Endothelial cell of umbilical vein (primary cell): Measurements from ENCODE around the gene EMP3. TPM values are rescaled to one million over a fixed set of nuclear protein-coding genes. Genes with fewer than 3 reads are reported as not detected.

Source experiments
- BruUV-seq: library from RNA; stranded (reverse); fragments of 400-500 nt; replicated peaks from 2 replicates; lab custom pipeline; 2021; lab: Mats Ljungman, UMichigan
- CTCF ChIA-PET: fragments of 300-600, 350-600 bp; sonication (Branson Sonifier 250); formaldehyde crosslinking; loops from one replicate; lab custom pipeline; 2021; ENCODE audit warnings: antibody characterized with exemption, inconsistent platforms; lab: Charles Lee
- POLR2A ChIA-PET: fragments of 300-600, 350-600 bp; sonication (Branson Sonifier 250); formaldehyde crosslinking; loops from one replicate; lab custom pipeline; 2021; ENCODE audit warnings: antibody characterized with exemption, inconsistent platforms; lab: Charles Lee
- DNase-seq: peaks from one replicate; pipeline ENCODE4 v3.0.0-alpha.2; 2011; ENCODE audit warnings: low read depth, low spot score
- FAIRE-seq: peaks from 2 replicates; lab custom pipeline; 2011; peaks lifted over from hg19 to GRCh38; lab: Jason Lieb, UNC
- H2AFZ ChIP-seq: 2 replicates; pipeline ENCODE4 v1.6.0; 2012; ENCODE audit warnings: low read depth, low read length, control low read depth, inconsistent platforms
- H3K27ac ChIP-seq: 2 replicates; pipeline ENCODE4 v1.5.1; 2011; ENCODE audit warnings: low read depth, mild to moderate bottlenecking, control low read depth, low read length, moderate library complexity; ENCODE audit not compliant: insufficient read depth
- H3K27me3 ChIP-seq, 2 experiments: 2 replicates each; pipeline versions ENCODE4 v1.6.0 to v1.6.1; 2011; ENCODE audit warnings: low read length in 2 of 2, mixed read lengths in 1 of 2; ENCODE audit not compliant: control insufficient read depth in 2 of 2, insufficient read depth in 2 of 2
- H3K36me3 ChIP-seq, 2 experiments: 2 replicates in 1 of 2; 3 replicates in 1 of 2; pipeline ENCODE4 v1.5.1; 2011; ENCODE audit warnings: low read length in 2 of 2, mild to moderate bottlenecking in 1 of 2, moderate library complexity in 1 of 2; ENCODE audit not compliant: control insufficient read depth in 2 of 2, insufficient read depth in 2 of 2; ENCODE audit errors: extremely low read depth in 1 of 2
- H3K4me1 ChIP-seq: 3 replicates; pipeline ENCODE4 v1.5.1; 2011; ENCODE audit warnings: mild to moderate bottlenecking, low read length; ENCODE audit not compliant: control insufficient read depth, insufficient read depth; ENCODE audit errors: extremely low read depth
- H3K4me2 ChIP-seq: 2 replicates; pipeline ENCODE4 v1.6.1; 2011; ENCODE audit warnings: low read length, control low read depth, mixed read lengths; ENCODE audit not compliant: insufficient read depth
- H3K4me3 ChIP-seq, 3 experiments: fragments of 200-600 bp in 1 of 3; sonication (generic), shearing (Covaris generic) in 1 of 3; replicated peaks in 1 of 3; 2 replicates each; pipeline ENCODE4 v1.5.1; 2011 to 2016; ENCODE audit warnings: control low read depth in 3 of 3, low read length in 3 of 3, mild to moderate bottlenecking in 2 of 3, inconsistent platforms in 1 of 3, low read depth in 1 of 3, moderate library complexity in 1 of 3; ENCODE audit not compliant: insufficient read depth in 1 of 3
- H3K79me2 ChIP-seq: 2 replicates; pipeline ENCODE4 v1.6.0; 2012; ENCODE audit warnings: low read length, inconsistent platforms; ENCODE audit not compliant: control insufficient read depth, insufficient read depth
- H3K9ac ChIP-seq: replicated peaks from 2 replicates; pipeline ENCODE3; 2011; ENCODE audit warnings: low read length, control low read depth; ENCODE audit not compliant: insufficient read depth; ENCODE audit errors: extremely low read depth
- H3K9me1 ChIP-seq: replicated peaks from 3 replicates; pipeline ENCODE4 v1.6.0; 2011; ENCODE audit warnings: mild to moderate bottlenecking, low read length; ENCODE audit not compliant: control insufficient read depth, insufficient read depth; ENCODE audit errors: extremely low read depth
- H3K9me3 ChIP-seq: replicated peaks from 2 replicates; pipeline ENCODE4 v1.5.1; 2012; ENCODE audit warnings: low read length, inconsistent platforms; ENCODE audit not compliant: control insufficient read depth, insufficient read depth
- H4K20me1 ChIP-seq: replicated peaks from 2 replicates; pipeline ENCODE3; 2011; ENCODE audit warnings: mild to moderate bottlenecking, low read length; ENCODE audit not compliant: control insufficient read depth, insufficient read depth; ENCODE audit errors: extremely low read depth
- EZH2 ChIP-seq: IDR thresholded peaks from 2 replicates; pipeline ENCODE4 v1.6.1; 2012; ENCODE audit warnings: borderline replicate concordance, low read depth, mild to moderate bottlenecking, moderate library complexity, low read length, inconsistent platforms; ENCODE audit not compliant: severe bottlenecking
- FOS ChIP-seq: IDR thresholded peaks from 2 replicates; pipeline ENCODE4 v1.6.1; 2011; ENCODE audit warnings: mild to moderate bottlenecking, low read length, moderate library complexity, borderline replicate concordance; ENCODE audit not compliant: insufficient read depth
- GATA2 ChIP-seq: IDR thresholded peaks from 2 replicates; pipeline ENCODE4 v1.7.0; 2011; ENCODE audit warnings: low read depth, mild to moderate bottlenecking, moderate library complexity, mixed read lengths, low read length; ENCODE audit not compliant: insufficient read length, insufficient read depth
- JUN ChIP-seq: IDR thresholded peaks from 2 replicates; pipeline ENCODE4 v1.6.1; 2011; ENCODE audit warnings: borderline replicate concordance, low read depth; ENCODE audit not compliant: insufficient read length, insufficient read depth
- MYC ChIP-seq: IDR thresholded peaks from one replicate; pipeline ENCODE4 v1.6.1; 2011; ENCODE audit warnings: mild to moderate bottlenecking, low read depth, low read length
- POLR2A ChIP-seq: IDR thresholded peaks from 2 replicates; pipeline ENCODE4 v1.6.1; 2012; ENCODE audit warnings: low read depth, mild to moderate bottlenecking, control low read depth, low read length
- POLR2AphosphoS5 ChIP-seq: IDR thresholded peaks from 2 replicates; pipeline ENCODE4 v1.6.1; 2012; ENCODE audit warnings: low read depth, mild to moderate bottlenecking, control low read depth, low read length, moderate library complexity; ENCODE audit not compliant: insufficient read depth
- dilution Hi-C: fragments of 300-500 bp; cut with MboI; formaldehyde crosslinking; loops from one replicate; pipeline ENCODE4 v1.15.0; 2019; ENCODE audit warnings: low sequenced_read_pairs; ENCODE audit not compliant: extremely low pct_ligation_motif_present
- intact Hi-C: fragments of 100-400 bp; cut with micrococcal nuclease; formaldehyde crosslinking; loops from one replicate; pipeline ENCODE4 v1.10.0; 2022
- polyA plus RNA-seq, 4 experiments: library from polyadenylated mRNA; depleted of rRNA in 3 of 4; stranded (reverse) in 3 of 4; unstranded in 1 of 4; fragments of >200 nt; gene quantifications; 2 replicates each; pipeline versions ENCODE4 v1.2.1 to v1.2.3, GENCODE V29; 2011 to 2012; ENCODE audit warnings: missing spikeins in 1 of 4
- total RNA-seq: library from RNA; stranded (reverse); gene quantifications from 2 replicates; pipeline ENCODE4 v1.2.3, GENCODE V29; 2021
- TF ChIP-seq, protein P1 (sequence below): IDR thresholded peaks from 2 replicates; pipeline ENCODE4 v1.6.1; 2011; ENCODE audit not compliant: insufficient read depth, insufficient read length
- TF ChIP-seq, protein P2 (sequence below), 2 donors: IDR thresholded peaks; 1 replicate in 1 of 2; 2 replicates in 1 of 2; pipeline ENCODE4 v1.5.1; 2011; ENCODE audit warnings: low read length in 2 of 2, mild to moderate bottlenecking in 2 of 2, moderate library complexity in 2 of 2, control low read depth in 1 of 2, inconsistent platforms in 1 of 2, low read depth in 1 of 2; ENCODE audit not compliant: insufficient read depth in 1 of 2; ENCODE audit errors: extremely low read depth in 1 of 2

Gene EMP3
- total and polyA plus RNA-seq, 2 donors (not counting 3 experiments of a cell fraction or from before 2014, with no cell fraction given), result 127 to 406 TPM

DNA sequence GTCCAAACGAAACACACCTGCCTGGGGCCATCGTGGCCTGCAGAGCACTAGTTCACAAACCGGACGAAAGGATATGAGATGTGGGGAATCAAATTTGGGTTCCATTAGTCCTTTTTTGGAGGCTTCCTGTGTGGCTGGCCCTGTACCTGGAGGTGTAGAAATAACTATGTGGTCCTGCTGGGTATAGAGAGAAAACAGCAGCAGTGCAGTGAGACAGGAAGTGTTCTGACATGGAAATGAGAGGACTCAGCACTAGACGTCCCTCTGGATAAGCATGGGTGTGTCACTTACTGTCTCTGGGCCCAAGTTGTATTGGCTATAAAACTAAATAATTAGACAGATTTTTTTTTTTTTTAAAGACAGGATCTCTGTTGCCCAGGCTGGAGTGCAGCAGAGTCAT, 53.7 kb downstream of the EMP3 start:
- H3K9ac ChIP-seq, result no peak overlapping the region
- intact Hi-C loops, result no loop called here
- dilution Hi-C loops, result no loop called here
- no TSS peak for BruUV-seq
- H3K4me3 ChIP-seq, result no peak overlapping the region
- ChIA-PET POLR2A (no interaction called here), CTCF (interaction anchor here (0.7 to 2.7 kb wide), 2 partner anchors 12 to 63 kb away, joined by 3 to 12 read pairs; partner anchors contain the start of gene KDELR1)
- TF ChIP-seq, protein P1, sequence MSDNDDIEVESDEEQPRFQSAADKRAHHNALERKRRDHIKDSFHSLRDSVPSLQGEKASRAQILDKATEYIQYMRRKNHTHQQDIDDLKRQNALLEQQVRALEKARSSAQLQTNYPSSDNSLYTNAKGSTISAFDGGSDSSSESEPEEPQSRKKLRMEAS, result no peak
- no peak for TF ChIP-seq FOS
- TF ChIP-seq JUN, result no peak
- TF ChIP-seq POLR2AphosphoS5, result no peak
- no peak for TF ChIP-seq EZH2
- TF ChIP-seq GATA2, result no peak
- no peak for TF ChIP-seq POLR2A
- TF ChIP-seq, protein P2, sequence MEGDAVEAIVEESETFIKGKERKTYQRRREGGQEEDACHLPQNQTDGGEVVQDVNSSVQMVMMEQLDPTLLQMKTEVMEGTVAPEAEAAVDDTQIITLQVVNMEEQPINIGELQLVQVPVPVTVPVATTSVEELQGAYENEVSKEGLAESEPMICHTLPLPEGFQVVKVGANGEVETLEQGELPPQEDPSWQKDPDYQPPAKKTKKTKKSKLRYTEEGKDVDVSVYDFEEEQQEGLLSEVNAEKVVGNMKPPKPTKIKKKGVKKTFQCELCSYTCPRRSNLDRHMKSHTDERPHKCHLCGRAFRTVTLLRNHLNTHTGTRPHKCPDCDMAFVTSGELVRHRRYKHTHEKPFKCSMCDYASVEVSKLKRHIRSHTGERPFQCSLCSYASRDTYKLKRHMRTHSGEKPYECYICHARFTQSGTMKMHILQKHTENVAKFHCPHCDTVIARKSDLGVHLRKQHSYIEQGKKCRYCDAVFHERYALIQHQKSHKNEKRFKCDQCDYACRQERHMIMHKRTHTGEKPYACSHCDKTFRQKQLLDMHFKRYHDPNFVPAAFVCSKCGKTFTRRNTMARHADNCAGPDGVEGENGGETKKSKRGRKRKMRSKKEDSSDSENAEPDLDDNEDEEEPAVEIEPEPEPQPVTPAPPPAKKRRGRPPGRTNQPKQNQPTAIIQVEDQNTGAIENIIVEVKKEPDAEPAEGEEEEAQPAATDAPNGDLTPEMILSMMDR (IDR thresholded peaks at IDR 0.05; ENCODE audit: extremely low read depth in 1 of 2, insufficient read depth in 1 of 2, low read depth in 1 of 2, low read length in 2 of 2), result no peak
- TF ChIP-seq MYC, result no peak
- H3K27me3 ChIP-seq, result no peaks in the 10 kb centered on the region
- no peak overlapping the region for H2AFZ ChIP-seq
- no peaks in the 10 kb centered on the region for H4K20me1 ChIP-seq
- H3K4me2 ChIP-seq, result no peak overlapping the region
- FAIRE-seq (no peak), DNase-seq (no peak)
- no peaks in the 10 kb centered on the region for H3K4me1 ChIP-seq
- H3K79me2 ChIP-seq, result no peaks in the 10 kb centered on the region
- H3K36me3 ChIP-seq, result peaks cover 10 to 12% of the 10 kb centered on the region in 2 experiments
- H3K9me3 ChIP-seq, result no peaks in the 10 kb centered on the region
- H3K27ac ChIP-seq, result no peak overlapping the region
- no peaks in the 10 kb centered on the region for H3K9me1 ChIP-seq

Other genes starting within 250 kb of the EMP3 start
- 32.6 and 63.4 TPM in 2 replicates for gene PLA2G4C, start 214.7 kb upstream of the EMP3 start, total RNA-seq
- 53.1 and 84.3 TPM in 2 replicates for gene PLA2G4C, start 214.7 kb upstream of the EMP3 start, polyA plus RNA-seq
- gene LIG1, start 155.2 kb upstream of the EMP3 start, total RNA-seq, result 94.7 and 100 TPM in 2 replicates
- gene LIG1, start 155.2 kb upstream of the EMP3 start, polyA plus RNA-seq, result 64.0 and 68.2 TPM in 2 replicates
- 7.4 and 8.6 TPM in 2 replicates for gene ZSWIM9, start 154.9 kb upstream of the EMP3 start, total RNA-seq
- 1.0 and 1.2 TPM in 2 replicates for gene ZSWIM9, start 154.9 kb upstream of the EMP3 start, polyA plus RNA-seq
- 123 and 156 TPM in 2 replicates for gene CARD8, start 69.6 kb upstream of the EMP3 start, total RNA-seq
- gene CARD8, start 69.6 kb upstream of the EMP3 start, polyA plus RNA-seq, result 57.3 and 64.6 TPM in 2 replicates
- 0.39 and 1.5 TPM in 2 replicates for gene ZNF114, start 55.5 kb upstream of the EMP3 start, total RNA-seq
- gene ZNF114, start 55.5 kb upstream of the EMP3 start, polyA plus RNA-seq, result 0.12 and 0.38 TPM in 2 replicates
- gene TMEM143, start 38.4 kb downstream of the EMP3 start, total RNA-seq, result 4.6 and 7.3 TPM in 2 replicates
- 5.4 and 6.2 TPM in 2 replicates for gene TMEM143, start 38.4 kb downstream of the EMP3 start, polyA plus RNA-seq
- not detected in 2 replicates for gene SYNGR4, start 38.8 kb downstream of the EMP3 start, total RNA-seq
- not detected in 2 replicates for gene SYNGR4, start 38.8 kb downstream of the EMP3 start, polyA plus RNA-seq
- 199 and 200 TPM in 2 replicates for gene KDELR1, start 66.0 kb downstream of the EMP3 start, total RNA-seq
- 224 and 233 TPM in 2 replicates for gene KDELR1, start 66.0 kb downstream of the EMP3 start, polyA plus RNA-seq
- gene GRIN2D, start 68.1 kb downstream of the EMP3 start, total RNA-seq, result 1.8 and 2.1 TPM in 2 replicates
- gene GRIN2D, start 68.1 kb downstream of the EMP3 start, polyA plus RNA-seq, result 0.38 and 0.59 TPM in 2 replicates
- 52.7 and 52.8 TPM in 2 replicates for gene GRWD1, start 120.4 kb downstream of the EMP3 start, total RNA-seq
- 26.3 and 26.8 TPM in 2 replicates for gene GRWD1, start 120.4 kb downstream of the EMP3 start, polyA plus RNA-seq
- 0.92 and 1.4 TPM in 2 replicates for gene KCNJ14, start 130.0 kb downstream of the EMP3 start, total RNA-seq
- 0.26 and 0.32 TPM in 2 replicates for gene KCNJ14, start 130.0 kb downstream of the EMP3 start, polyA plus RNA-seq
- gene CYTH2, start 143.8 kb downstream of the EMP3 start, total RNA-seq, result 119 and 125 TPM in 2 replicates
- gene CYTH2, start 143.8 kb downstream of the EMP3 start, polyA plus RNA-seq, result 98.4 and 98.6 TPM in 2 replicates
- gene LMTK3, start 186.3 kb downstream of the EMP3 start, total RNA-seq, result 0.11 TPM in 1 of 2 replicates, not detected in the other
- gene LMTK3, start 186.3 kb downstream of the EMP3 start, polyA plus RNA-seq, result 0.05 and 0.14 TPM in 2 replicates
- not detected in 2 replicates for gene SULT2B1, start 226.6 kb downstream of the EMP3 start, total RNA-seq
- not detected in 2 replicates for gene SULT2B1, start 226.6 kb downstream of the EMP3 start, polyA plus RNA-seq